NCI-H526 (cell line): Measurements from ENCODE around the gene DBNL.
A peak's percentile ranks its signal among the peaks of the same experiment; 100 is the strongest.

ENCODE experiments used
- DNase-seq, 2 experiments: peaks; one replicate each; lab custom pipeline; 2025; lab: John Stamatoyannopoulos, UW

Gene DBNL

GRCh38 chr7:44077681-44078091, 33.2 kb downstream of the DBNL start:
- no peak for DNase-seq

GRCh38 chr7:44078521-44078920, 34.0 kb downstream of the DBNL start:
- DNase-seq, result no peak

GRCh38 chr7:44079331-44080021, 35.0 kb downstream of the DBNL start:
- no peak for DNase-seq

- no peak for DNase-seq
Observed at GRCh38 chr7:44080118-44080517, 35.6 kb downstream of the DBNL start.

GRCh38 chr7:44080686-44081265, 36.3 kb downstream of the DBNL start:
- DNase-seq, result no peak

- no peak for DNase-seq
Observed at GRCh38 chr7:44081266-44081748, 36.8 kb downstream of the DBNL start.

- DNase-seq, result peak; percentile 98 to 99
Observed at GRCh38 chr7:44082541-44083207, 38.2 kb downstream of the DBNL start.

GRCh38 chr7:44083796-44084195, 39.3 kb downstream of the DBNL start:
- no peak for DNase-seq

- DNase-seq, result no peak
Observed at GRCh38 chr7:44084701-44085100, 40.2 kb downstream of the DBNL start.

- no peak for DNase-seq
Observed at GRCh38 chr7:44085546-44085945, 41.0 kb downstream of the DBNL start.

- no peak for DNase-seq
Observed at GRCh38 chr7:44086627-44087026, 42.1 kb downstream of the DBNL start.

GRCh38 chr7:44087911-44088838, 43.7 kb downstream of the DBNL start:
- no peak for DNase-seq

GRCh38 chr7:44093102-44093641, 48.7 kb downstream of the DBNL start:
- no peak for DNase-seq

- no peak for DNase-seq
Observed at GRCh38 chr7:44094365-44094764, 49.9 kb downstream of the DBNL start.

GRCh38 chr7:44094883-44095592, 50.5 kb downstream of the DBNL start:
- no peak for DNase-seq

GRCh38 chr7:44095781-44096180, 51.3 kb downstream of the DBNL start:
- DNase-seq, result no peak

GRCh38 chr7:44096326-44096881, 51.9 kb downstream of the DBNL start:
- DNase-seq, result no peak

GRCh38 chr7:44097064-44097932, 52.8 kb downstream of the DBNL start:
- DNase-seq, result no peak

- no peak for DNase-seq
Observed at GRCh38 chr7:44098092-44099068, 53.9 kb downstream of the DBNL start.
